ENCODE results near the gene MT3. TPM values are rescaled to one million over a fixed set of nuclear protein-coding genes. Genes with fewer than 3 reads are reported as not detected.

Gene MT3
- total RNA-seq, 1 experiment from 2014 or later = not detected

DNA sequence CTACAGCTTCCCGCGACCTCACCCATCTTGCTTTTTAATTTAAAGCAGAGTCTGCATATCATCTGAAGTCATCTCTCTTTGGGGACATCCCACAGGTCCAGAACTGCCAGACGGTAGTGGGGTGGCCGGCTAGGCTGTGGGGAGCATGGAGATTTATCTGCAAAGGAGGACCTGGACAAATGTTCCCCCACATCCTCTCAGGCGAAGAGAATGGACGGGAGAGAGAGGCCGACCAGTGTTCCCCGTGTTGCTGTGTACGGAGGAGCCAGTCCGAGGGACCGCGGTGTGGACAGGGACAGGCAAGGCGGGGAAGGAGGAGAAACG, 42.5 kb downstream of the MT3 start:
- Histone ChIP-seq H3K4me1 (ENCODE audit: control insufficient read depth, insufficient read depth, low read length) (peaks cover 13% of the 10 kb centered on the region), H3K4me3 (ENCODE audit: low read depth in 2 of 2, low read length in 2 of 2) (peak overlapping the region; percentile 18 to 22; a peak in 3 of 4 replicates), H3K36me3 (ENCODE audit: control insufficient read depth, insufficient read depth, low read length) (no peaks in the 10 kb centered on the region), H3K9me3 (ENCODE audit: control insufficient read depth, insufficient read depth, low read depth, low read length) (no peaks in the 10 kb centered on the region), H3K27me3 (ENCODE audit: control insufficient read depth, insufficient read depth, low read length) (no peaks in the 10 kb centered on the region), H3K27ac (ENCODE audit: low read length) (peak overlapping the region; percentile 39; the same call in 1 of the 2 replicates)
- POLR2A ChIA-PET = no interaction called here
- CTCF ChIA-PET = no interaction called here
- in situ Hi-C loops (cut with HindIII; ENCODE audit: low pct_unique_long_range_greater_than_20kb, low sequenced_read_pairs) = no loop called here
- intact Hi-C loops (cut with micrococcal nuclease; ENCODE audit: unreplicated experiment) = no loop called here
- TF ChIP-seq SIN3A (IDR thresholded peaks at IDR 0.05; ENCODE audit: borderline replicate concordance, insufficient read depth, low read depth, low read length) (no peak), POLR2AphosphoS5 (IDR thresholded peaks at IDR 0.05; ENCODE audit: low read depth, low read length) (no peak), TCF7L2 (IDR thresholded peaks at IDR 0.05; ENCODE audit: low read depth, low read length) (no peak)
- TF ChIP-seq, protein P1, sequence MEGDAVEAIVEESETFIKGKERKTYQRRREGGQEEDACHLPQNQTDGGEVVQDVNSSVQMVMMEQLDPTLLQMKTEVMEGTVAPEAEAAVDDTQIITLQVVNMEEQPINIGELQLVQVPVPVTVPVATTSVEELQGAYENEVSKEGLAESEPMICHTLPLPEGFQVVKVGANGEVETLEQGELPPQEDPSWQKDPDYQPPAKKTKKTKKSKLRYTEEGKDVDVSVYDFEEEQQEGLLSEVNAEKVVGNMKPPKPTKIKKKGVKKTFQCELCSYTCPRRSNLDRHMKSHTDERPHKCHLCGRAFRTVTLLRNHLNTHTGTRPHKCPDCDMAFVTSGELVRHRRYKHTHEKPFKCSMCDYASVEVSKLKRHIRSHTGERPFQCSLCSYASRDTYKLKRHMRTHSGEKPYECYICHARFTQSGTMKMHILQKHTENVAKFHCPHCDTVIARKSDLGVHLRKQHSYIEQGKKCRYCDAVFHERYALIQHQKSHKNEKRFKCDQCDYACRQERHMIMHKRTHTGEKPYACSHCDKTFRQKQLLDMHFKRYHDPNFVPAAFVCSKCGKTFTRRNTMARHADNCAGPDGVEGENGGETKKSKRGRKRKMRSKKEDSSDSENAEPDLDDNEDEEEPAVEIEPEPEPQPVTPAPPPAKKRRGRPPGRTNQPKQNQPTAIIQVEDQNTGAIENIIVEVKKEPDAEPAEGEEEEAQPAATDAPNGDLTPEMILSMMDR (IDR thresholded peaks at IDR 0.05) = no peak
- TF ChIP-seq, protein P2, sequence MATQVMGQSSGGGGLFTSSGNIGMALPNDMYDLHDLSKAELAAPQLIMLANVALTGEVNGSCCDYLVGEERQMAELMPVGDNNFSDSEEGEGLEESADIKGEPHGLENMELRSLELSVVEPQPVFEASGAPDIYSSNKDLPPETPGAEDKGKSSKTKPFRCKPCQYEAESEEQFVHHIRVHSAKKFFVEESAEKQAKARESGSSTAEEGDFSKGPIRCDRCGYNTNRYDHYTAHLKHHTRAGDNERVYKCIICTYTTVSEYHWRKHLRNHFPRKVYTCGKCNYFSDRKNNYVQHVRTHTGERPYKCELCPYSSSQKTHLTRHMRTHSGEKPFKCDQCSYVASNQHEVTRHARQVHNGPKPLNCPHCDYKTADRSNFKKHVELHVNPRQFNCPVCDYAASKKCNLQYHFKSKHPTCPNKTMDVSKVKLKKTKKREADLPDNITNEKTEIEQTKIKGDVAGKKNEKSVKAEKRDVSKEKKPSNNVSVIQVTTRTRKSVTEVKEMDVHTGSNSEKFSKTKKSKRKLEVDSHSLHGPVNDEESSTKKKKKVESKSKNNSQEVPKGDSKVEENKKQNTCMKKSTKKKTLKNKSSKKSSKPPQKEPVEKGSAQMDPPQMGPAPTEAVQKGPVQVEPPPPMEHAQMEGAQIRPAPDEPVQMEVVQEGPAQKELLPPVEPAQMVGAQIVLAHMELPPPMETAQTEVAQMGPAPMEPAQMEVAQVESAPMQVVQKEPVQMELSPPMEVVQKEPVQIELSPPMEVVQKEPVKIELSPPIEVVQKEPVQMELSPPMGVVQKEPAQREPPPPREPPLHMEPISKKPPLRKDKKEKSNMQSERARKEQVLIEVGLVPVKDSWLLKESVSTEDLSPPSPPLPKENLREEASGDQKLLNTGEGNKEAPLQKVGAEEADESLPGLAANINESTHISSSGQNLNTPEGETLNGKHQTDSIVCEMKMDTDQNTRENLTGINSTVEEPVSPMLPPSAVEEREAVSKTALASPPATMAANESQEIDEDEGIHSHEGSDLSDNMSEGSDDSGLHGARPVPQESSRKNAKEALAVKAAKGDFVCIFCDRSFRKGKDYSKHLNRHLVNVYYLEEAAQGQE (IDR thresholded peaks at IDR 0.05; ENCODE audit: insufficient read depth in 1 of 2, low read depth in 2 of 2, low read length in 1 of 2) = no peak
- ATAC-seq (no peak), DNase-seq (ENCODE audit: low read depth, low spot score) (no peak)
- no TSS peak for BruUV-seq (replicated peaks)

DNA sequence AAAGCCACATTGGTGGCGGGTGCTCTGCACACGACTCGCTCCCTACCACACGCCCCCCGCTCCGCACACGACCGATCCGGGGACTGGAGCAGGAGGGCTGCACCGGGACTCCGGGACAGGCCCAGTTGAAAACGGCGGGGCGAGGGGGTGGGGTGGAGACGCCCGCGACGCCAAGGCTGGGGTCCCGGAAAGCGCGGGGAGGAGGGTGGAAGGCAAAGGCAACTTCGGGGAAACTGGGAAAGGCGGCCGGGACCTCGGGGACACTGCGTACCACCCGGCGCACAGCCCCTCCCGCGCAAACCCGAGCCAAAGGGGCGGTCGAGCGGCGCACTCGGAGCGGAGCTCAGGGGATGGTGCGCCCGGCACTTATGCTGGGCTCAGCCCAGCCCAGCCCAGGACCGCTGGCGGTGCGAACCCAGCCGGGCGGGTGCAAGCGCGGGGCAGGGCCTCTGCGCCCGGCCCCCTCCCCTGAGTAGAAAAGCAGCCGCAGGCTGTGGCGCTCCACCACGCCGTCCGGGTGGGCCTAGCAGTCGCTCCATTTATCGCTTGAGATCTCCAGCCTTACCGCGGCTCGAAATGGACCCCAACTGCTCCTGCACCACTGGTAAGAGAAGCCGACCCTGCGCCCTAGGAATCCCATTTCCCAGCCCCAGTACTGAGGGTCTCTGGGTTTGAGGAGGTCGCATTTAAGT, 43.0 kb downstream of the MT3 start, which contains the start of gene MT1M:
Gene MT1M, plus strand, starts transcription at position 504 of the 692 bp plus-strand sequence. Its CDS starts 73 bp downstream, at position 577.
- peak within 1 kb of the TSS; percentile 18 to 22; a peak in 3 of 4 replicates for H3K4me3 ChIP-seq (ENCODE audit: low read depth in 2 of 2, low read length in 2 of 2)
- peak within 1 kb of the TSS; percentile 39 for H3K27ac ChIP-seq (ENCODE audit: low read length)
- no peaks in the 10 kb centered on the region for H3K9me3 ChIP-seq (ENCODE audit: control insufficient read depth, insufficient read depth, low read depth, low read length)
- H3K36me3 ChIP-seq (ENCODE audit: control insufficient read depth, insufficient read depth, low read length) = no peaks in the 10 kb centered on the region
- ChIA-PET CTCF (no interaction called here), POLR2A (no interaction called here)
- ATAC-seq (peak; percentile 43; the same call in 1 of the 2 replicates), DNase-seq (ENCODE audit: low read depth, low spot score) (no peak)
- no peaks in the 10 kb centered on the region for H3K27me3 ChIP-seq (ENCODE audit: control insufficient read depth, insufficient read depth, low read length)
- no peak for TF ChIP-seq SIN3A (IDR thresholded peaks at IDR 0.05; ENCODE audit: borderline replicate concordance, insufficient read depth, low read depth, low read length)
- peaks cover 13% of the 10 kb centered on the region for H3K4me1 ChIP-seq (ENCODE audit: control insufficient read depth, insufficient read depth, low read length)
- in situ Hi-C loops (cut with HindIII; ENCODE audit: low pct_unique_long_range_greater_than_20kb, low sequenced_read_pairs) = no loop called here
- intact Hi-C loops (cut with micrococcal nuclease; ENCODE audit: unreplicated experiment) = no loop called here
- BruUV-seq (replicated peaks) = no TSS peak

DNA sequence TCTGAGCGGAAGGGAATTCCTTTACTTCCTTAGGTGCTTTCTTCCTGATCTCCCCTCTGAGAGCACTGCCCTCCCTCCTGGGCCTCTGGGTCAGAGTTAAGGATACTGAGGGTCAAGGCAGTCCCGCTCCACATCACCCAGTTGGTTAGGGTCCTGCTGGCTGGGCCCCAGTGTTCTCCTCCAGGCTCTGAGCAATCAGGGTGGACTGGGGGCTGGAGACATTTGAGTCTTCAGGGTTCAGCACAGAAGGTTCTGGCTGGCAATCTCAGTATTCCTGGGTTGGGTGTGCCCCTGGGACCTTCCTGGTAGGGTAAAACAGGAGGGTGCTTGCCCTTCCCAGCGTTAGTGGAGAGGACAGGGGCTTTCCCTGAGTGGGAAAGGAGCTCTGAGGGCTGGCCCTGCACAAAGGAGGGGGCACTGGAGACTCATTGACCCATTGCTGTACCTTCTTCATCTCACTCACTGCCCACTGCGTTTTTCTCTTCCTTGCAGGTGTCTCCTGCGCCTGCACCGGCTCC, 43.6 kb downstream of the MT3 start:
- TF ChIP-seq, protein P2 (IDR thresholded peaks at IDR 0.05; ENCODE audit: insufficient read depth in 1 of 2, low read depth in 2 of 2, low read length in 1 of 2) = no peak
- no peak for TF ChIP-seq POLR2AphosphoS5 (IDR thresholded peaks at IDR 0.05; ENCODE audit: low read depth, low read length)
- TF ChIP-seq SIN3A (IDR thresholded peaks at IDR 0.05; ENCODE audit: borderline replicate concordance, insufficient read depth, low read depth, low read length) = no peak
- TF ChIP-seq TCF7L2 (IDR thresholded peaks at IDR 0.05; ENCODE audit: low read depth, low read length) = no peak
- TF ChIP-seq, protein P1 (IDR thresholded peaks at IDR 0.05) = no peak
- Histone ChIP-seq H3K36me3 (ENCODE audit: control insufficient read depth, insufficient read depth, low read length) (no peaks in the 10 kb centered on the region), H3K4me3 (ENCODE audit: low read depth in 2 of 2, low read length in 2 of 2) (peak overlapping the region in 1 of 2 experiments; percentile 22; a peak in 1 of 4 replicates), H3K27me3 (ENCODE audit: control insufficient read depth, insufficient read depth, low read length) (no peaks in the 10 kb centered on the region), H3K9me3 (ENCODE audit: control insufficient read depth, insufficient read depth, low read depth, low read length) (no peaks in the 10 kb centered on the region), H3K27ac (ENCODE audit: low read length) (no peak overlapping the region), H3K4me1 (ENCODE audit: control insufficient read depth, insufficient read depth, low read length) (peaks cover 16% of the 10 kb centered on the region)
- ChIA-PET CTCF (no interaction called here), POLR2A (no interaction called here)
- no peak for ATAC-seq
- BruUV-seq (replicated peaks) = no TSS peak
- intact Hi-C loops (cut with micrococcal nuclease; ENCODE audit: unreplicated experiment) = no loop called here
- no peak for DNase-seq (ENCODE audit: low read depth, low spot score)
- in situ Hi-C loops (cut with HindIII; ENCODE audit: low pct_unique_long_range_greater_than_20kb, low sequenced_read_pairs) = no loop called here

Data from Panc1 (cell line).